Hippocampal formation (tissue), 2 donors: ENCODE results near the gene NAT9.

Experiments used
- DNase-seq, 2 donors: peaks; one replicate each; lab custom pipeline; 2025; lab: John Stamatoyannopoulos, UW

NAT9 gene

GRCh38 chr17:74744714-74745547 is 31.2 kb downstream of the NAT9 start:
- peak; percentile 18 to 78 for DNase-seq

GRCh38 chr17:74744349-74744713 is 31.8 kb downstream of the NAT9 start:
- DNase-seq = no peak

- no peak for DNase-seq
These were observed 32.4 kb downstream of the NAT9 start for GRCh38 chr17:74743755-74744154.

- no peak for DNase-seq
These were observed 33.1 kb downstream of the NAT9 start for GRCh38 chr17:74742978-74743545.

GRCh38 chr17:74742153-74742515 is 34.0 kb downstream of the NAT9 start:
- no peak for DNase-seq

GRCh38 chr17:74740641-74741387 is 35.3 kb downstream of the NAT9 start:
- DNase-seq = no peak

GRCh38 chr17:74740173-74740572 is 36.0 kb downstream of the NAT9 start:
- no peak for DNase-seq

- no peak for DNase-seq
These were observed 36.8 kb downstream of the NAT9 start for GRCh38 chr17:74739227-74739831.

- no peak for DNase-seq
These were observed 37.8 kb downstream of the NAT9 start for GRCh38 chr17:74738051-74738996.

GRCh38 chr17:74737299-74738050 is 38.7 kb downstream of the NAT9 start:
- DNase-seq = no peak

- no peak for DNase-seq
These were observed 39.4 kb downstream of the NAT9 start, which contains the start of gene RAB37 for GRCh38 chr17:74736513-74737298. TSS of gene RAB37 (plus strand) at chr17:74737256. CDS start at chr17:74737273, 17 bp downstream.

- no peak for DNase-seq
These were observed 41.9 kb downstream of the NAT9 start for GRCh38 chr17:74734256-74734655.

GRCh38 chr17:74733365-74734122 is 42.6 kb downstream of the NAT9 start:
- no peak for DNase-seq

GRCh38 chr17:74732042-74732867 is 43.9 kb downstream of the NAT9 start:
- DNase-seq = no peak

- no peak for DNase-seq
These were observed 44.9 kb downstream of the NAT9 start for GRCh38 chr17:74731347-74731605.

GRCh38 chr17:74730491-74731346 is 45.4 kb downstream of the NAT9 start:
- DNase-seq = no peak

- DNase-seq = no peak
These were observed 46.3 kb downstream of the NAT9 start for GRCh38 chr17:74729866-74730265.
